HG03575 (cell line): ENCODE results near the gene KIAA1191.

Source experiments
- ATAC-seq: cut with Tn5 transposase; IDR thresholded peaks from one replicate; pipeline ENCODE4 v1.9.1; 2021; ENCODE audit not compliant: unreplicated experiment, insufficient number of reproducible peaks, low FRiP score; ENCODE audit errors: extremely low read depth

Gene KIAA1191

DNA sequence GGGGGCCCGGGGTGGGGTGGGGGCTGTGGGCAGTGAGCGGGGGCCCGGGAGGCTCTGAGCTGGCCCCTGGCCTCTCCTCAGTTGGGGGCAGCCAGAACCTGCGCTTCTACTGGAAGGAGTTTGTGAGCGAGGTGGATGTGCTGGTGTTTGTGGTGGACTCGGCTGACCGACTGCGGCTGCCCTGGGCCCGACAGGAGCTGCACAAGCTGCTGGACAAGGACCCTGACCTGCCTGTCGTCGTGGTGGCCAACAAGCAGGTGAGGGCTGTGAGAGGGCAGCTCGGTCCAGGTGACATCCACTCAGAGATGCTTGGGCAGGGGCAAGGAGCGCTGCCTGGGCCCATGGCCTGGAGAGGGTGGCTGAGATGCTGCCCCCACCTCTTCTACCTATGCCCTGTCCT is 7.2 kb upstream of the KIAA1191 start:
- no peak for ATAC-seq

- ATAC-seq = no peak
Observed at GRCh38 chr5:176366232-176366894, 4.8 kb upstream of the KIAA1191 start.

DNA sequence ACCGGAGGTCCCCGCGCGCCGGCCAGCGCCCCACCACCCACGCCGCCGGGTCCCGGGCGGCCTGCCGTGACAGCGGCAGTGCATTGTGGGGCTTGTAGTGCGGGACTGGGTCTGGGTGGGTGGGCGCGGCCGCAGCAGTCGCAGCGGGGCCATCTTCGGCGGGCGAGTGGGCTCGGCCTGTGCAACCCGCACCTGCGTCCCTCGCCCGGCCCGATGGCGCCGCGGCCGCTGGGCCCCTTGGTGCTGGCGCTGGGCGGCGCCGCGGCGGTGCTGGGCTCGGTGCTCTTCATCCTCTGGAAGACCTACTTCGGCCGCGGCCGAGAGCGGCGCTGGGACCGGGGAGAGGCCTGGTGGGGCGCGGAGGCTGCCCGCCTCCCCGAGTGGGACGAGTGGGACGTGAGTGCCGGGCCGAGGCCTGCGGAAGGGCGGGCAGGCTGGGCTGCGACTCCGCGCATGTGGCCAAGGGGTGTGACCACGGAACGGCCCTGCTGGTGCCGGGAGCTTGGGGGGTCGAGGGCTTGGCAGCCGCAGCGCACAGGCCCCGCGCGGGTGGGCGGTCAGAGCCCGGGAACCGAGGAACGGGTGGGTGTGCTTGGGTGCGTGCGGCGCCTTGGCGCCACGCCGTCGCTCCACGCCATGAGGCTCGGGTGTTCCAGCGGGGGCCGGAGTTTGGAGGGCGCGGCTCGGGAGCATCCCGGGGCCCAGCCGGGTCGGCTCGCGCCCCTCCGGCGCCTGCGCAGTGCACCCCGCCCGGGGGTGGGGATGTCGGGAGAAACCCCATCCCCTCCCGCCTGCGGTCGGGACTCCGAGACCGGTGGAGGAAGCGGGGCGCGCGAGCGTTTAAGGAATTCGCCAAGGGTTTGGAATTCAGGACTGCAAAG is 4.0 kb upstream of the KIAA1191 start, which contains the start of gene ARL10:
TSS of gene ARL10 (plus strand) at position 137 of the 881 bp plus-strand sequence. CDS start at position 214, 77 bp downstream.
- ATAC-seq = no peak

DNA sequence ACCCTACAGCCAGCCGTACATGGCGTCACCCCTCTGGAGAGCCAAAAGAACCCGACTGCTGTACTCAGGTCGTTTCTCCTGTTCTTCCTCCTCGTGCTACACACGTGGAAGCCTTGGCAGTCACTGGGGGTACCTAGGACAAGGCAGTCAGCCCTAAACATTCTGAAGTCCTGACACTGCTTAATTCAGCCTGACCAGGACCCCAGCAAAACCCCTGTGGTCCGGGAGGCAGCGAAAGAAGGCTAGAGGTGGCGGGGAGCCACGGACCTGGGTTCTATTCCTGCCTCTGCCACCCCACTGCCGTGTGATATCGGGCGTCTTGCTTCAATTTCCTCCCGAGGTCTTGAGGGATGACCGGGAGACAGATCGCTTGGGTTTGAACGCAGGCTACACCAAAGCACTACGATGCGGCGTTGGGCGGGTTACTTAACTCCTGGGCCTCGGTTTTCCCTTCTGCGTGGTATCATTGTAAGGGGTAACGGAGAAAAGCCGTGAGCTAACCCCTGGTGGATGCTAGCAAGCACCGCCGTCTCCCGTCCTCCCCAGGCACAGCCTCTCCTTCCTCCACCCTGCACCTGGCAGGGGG is 3.3 kb upstream of the KIAA1191 start:
- no peak for ATAC-seq

DNA sequence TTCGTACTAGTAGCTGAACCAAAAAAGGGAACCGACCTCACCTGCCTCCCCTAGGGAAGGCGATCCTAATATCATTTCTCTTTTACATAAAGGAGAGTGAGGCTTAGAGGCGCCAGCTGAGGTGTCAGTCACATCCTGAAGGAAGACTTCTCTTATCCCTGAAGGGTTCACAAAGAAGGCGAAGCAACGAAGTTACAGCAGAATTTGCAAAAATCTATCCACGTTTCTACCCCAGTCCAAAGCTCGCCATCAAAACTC is 598 bp upstream of the KIAA1191 start:
- ATAC-seq = no peak

- ATAC-seq = no peak
Observed at GRCh38 chr5:176360894-176361436, 599 bp downstream of the KIAA1191 start.

GRCh38 chr5:176359658-176360057 is 1.9 kb downstream of the KIAA1191 start:
- no peak for ATAC-seq

- no peak for ATAC-seq
Observed at GRCh38 chr5:176356179-176356566, 5.4 kb downstream of the KIAA1191 start.

DNA sequence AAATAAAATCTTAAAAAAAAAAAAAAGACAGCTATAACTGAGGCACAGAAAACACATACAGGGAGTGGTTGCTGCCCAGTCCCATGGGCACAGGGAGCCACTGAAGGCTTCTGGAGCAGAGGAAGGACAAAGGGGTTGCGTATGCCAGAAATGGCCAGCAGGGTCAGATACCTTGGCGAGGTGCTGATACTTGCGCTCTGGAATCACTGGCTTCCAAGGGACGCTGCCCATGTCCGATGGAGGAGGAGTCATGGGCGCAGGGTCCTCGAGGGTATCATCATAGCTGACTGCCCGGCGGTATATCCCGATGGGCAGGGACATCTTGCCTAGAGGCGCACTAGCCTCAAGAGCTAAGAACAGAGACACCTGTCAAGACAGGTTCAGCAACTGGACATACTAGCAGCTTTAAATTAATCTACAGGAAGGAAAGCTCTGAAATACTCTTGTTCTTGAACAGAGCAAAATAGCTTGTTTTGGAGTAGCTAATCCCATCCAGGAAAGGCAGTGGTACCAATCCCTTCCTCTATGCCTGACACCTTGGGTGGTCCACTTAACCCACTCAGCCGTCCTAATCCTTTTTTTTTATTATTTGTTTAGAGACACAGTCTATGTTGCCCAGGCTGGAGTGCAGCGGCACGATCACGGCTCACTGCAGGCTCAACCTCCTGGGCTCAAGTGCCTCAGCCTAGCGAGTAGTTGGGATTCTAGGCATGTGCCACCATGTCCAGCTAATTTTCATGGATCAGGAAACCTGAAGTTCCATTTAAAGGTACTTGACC is 6.0 kb downstream of the KIAA1191 start:
- no peak for ATAC-seq

GRCh38 chr5:176353533-176353932 is 8.0 kb downstream of the KIAA1191 start:
- ATAC-seq = no peak

DNA sequence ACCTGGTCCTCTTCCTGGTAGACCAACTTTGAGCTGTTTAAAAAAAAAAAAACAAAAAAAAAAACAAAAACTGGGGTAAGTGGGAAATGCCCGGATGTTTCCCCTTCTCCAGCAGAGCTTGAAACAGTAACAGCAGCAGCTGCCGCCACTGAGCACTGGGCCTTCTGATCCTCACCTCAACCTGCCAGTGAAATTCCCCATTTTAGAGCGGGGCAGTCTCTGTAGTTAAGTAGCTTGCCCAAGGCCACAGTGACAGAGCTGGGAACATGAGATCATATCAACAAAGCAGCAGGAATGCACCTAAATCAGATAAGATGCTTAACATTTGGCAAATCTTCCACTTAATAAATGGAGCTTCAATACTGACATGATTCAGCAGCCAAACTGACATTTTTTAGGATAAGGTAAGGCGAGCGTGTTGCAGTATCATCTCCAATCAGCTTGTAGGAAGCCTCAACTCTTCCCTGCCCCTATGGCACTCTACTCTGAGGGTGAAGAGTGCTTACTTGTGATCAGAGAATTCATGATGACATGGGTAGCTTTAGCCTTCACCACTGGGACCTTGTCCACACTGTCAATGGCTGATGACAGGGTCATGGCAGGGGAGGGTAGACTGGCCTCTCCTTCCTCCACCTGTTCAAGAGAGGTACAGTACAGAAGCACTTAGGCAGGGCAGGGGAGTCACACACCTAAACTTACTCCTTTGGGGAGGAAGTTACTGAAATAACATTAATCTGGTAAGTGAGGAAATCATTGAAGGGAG is 9.3 kb downstream of the KIAA1191 start:
- ATAC-seq = no peak

DNA sequence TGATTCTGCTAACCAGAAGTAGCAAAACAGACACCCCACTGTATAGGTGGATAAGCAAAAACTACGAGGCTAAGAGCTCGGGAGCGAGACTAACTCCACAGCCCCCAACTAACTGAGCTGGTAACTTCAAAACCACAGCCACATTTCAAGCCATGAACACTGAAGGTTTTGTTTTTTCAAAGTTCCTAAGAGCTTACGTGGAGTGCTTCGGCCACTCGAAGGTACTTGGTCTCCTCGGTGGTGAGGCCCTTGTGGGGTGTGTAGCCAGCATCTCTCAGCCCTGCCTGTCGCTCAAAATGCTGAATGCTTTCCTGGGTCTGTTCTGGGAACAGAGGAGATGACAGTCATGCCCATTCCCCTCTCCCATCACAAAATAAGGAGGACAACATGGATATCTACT is 11.1 kb downstream of the KIAA1191 start:
- no peak for ATAC-seq

GRCh38 chr5:176342766-176343458 is 18.7 kb downstream of the KIAA1191 start:
- ATAC-seq = no peak

- no peak for ATAC-seq
Observed at GRCh38 chr5:176342158-176342483, 19.4 kb downstream of the KIAA1191 start.

- no peak for ATAC-seq
Observed at GRCh38 chr5:176341325-176342157, 20.0 kb downstream of the KIAA1191 start.

DNA sequence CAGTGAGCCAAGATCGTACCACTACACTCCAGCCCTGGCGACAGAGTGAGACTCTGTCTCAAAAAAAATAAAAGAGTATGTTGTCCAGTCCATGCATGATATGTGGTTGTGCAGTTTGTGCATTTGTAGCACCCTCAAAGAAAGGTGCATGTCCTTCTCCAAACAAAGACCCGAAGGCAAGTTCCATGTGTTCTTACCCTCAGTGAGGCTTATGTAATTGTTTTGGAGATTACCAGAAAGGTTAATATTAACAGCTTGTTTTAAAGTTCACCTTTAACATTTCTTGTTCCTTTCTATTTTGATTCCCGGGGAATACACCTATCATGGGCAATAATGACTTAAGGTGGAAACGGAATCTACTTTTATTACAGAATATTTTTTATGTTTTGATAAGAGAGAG is 22.3 kb downstream of the KIAA1191 start:
- ATAC-seq = no peak

DNA sequence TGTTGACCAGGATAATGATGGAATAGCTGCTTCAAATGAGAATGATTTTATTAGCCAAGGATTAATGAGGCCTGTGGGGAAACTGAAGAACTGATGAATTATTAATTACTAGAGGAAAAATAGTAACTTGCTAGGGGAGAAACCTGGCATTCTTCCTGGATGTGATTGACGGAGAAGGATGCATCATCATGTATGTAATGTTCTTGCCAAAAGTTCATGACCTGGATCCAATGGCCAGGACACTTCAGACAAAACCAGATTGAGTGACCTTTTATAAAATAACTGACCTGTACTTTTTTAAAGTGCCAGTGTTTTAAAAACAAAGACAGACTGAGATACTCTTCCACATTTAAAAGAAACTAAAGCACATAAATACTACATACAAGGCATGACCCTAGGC is 23.7 kb downstream of the KIAA1191 start:
- ATAC-seq = no peak
